OCI-LY3 (cell line): Measurements from ENCODE around the gene AFDN.

Source experiments
- EZH2phosphoT487 ChIP-seq: fragments of 200-600 bp; shearing (Covaris generic); IDR thresholded peaks from 2 replicates; pipeline ENCODE4 v1.6.1; 2018; ENCODE audit warnings: antibody characterized with exemption, mixed run types, low read depth
- TF ChIP-seq, protein P1 (sequence below): fragments of 200-600, 300-600 bp; sonication (generic); IDR thresholded peaks from 2 replicates; pipeline ENCODE4 v1.5.1; 2014; ENCODE audit warnings: antibody characterized with exemption, low read length, low read depth

DNA sequence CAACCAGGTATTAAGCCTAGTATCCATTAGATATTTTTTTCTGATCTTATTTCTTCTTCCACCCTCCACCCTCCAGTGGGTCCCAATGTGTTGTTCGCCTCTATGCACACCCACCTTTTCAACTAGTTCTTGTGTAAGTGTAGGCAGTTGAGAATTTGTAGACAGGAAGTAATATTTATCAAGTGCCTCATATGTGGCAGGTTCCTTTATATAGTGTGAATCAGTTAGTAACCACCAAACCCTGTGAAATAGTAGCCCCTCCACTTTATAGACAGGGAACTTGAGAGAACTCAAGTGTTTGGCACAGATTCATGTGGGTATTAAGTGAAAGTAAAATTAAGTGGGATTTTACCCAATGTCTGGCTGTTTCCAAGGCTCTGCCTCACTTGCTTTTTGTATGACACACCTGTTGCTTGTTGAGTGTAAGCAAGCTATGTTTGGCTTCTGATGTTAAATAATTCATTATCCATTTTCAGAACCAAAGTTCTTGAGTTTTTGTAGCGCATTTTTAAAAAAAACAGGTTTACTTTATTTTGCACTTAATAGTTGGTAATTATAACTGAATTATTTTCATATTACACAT, 24.8 kb downstream of the AFDN start:
- TF ChIP-seq, protein P1, sequence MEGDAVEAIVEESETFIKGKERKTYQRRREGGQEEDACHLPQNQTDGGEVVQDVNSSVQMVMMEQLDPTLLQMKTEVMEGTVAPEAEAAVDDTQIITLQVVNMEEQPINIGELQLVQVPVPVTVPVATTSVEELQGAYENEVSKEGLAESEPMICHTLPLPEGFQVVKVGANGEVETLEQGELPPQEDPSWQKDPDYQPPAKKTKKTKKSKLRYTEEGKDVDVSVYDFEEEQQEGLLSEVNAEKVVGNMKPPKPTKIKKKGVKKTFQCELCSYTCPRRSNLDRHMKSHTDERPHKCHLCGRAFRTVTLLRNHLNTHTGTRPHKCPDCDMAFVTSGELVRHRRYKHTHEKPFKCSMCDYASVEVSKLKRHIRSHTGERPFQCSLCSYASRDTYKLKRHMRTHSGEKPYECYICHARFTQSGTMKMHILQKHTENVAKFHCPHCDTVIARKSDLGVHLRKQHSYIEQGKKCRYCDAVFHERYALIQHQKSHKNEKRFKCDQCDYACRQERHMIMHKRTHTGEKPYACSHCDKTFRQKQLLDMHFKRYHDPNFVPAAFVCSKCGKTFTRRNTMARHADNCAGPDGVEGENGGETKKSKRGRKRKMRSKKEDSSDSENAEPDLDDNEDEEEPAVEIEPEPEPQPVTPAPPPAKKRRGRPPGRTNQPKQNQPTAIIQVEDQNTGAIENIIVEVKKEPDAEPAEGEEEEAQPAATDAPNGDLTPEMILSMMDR, result no peak
- no peak for TF ChIP-seq EZH2phosphoT487
